Astrocyte of the cerebellum (primary cell): ENCODE measurements around the gene PXDN.

Experiments used
- DNase-seq: peaks from one replicate; pipeline ENCODE4 v3.0.0-alpha.2; 2011; ENCODE audit warnings: low read depth
- H3K4me3 ChIP-seq: 2 replicates; pipeline ENCODE4 v1.5.1; 2011; ENCODE audit warnings: mild to moderate bottlenecking, low read depth, low read length, moderate library complexity
- CTCF ChIP-seq: IDR thresholded peaks from 2 replicates; pipeline ENCODE4 v1.5.1; 2012; ENCODE audit warnings: low read length, low read depth, moderate library complexity, mild to moderate bottlenecking; ENCODE audit errors: missing control alignments
- in situ Hi-C: cut with HindIII; loops from 2 replicates; pipeline ENCODE4 v1.10.0; 2017; ENCODE audit warnings: low sequenced_read_pairs

PXDN gene

GRCh38 chr2:1618974-1619373, 125.3 kb downstream of the PXDN start:
- in situ Hi-C loops: no loop called here
- H3K4me3 ChIP-seq: no peak overlapping the region
- DNase-seq: no peak
- TF ChIP-seq CTCF: no peak

GRCh38 chr2:1618191-1618961, 125.9 kb downstream of the PXDN start:
- in situ Hi-C loops: no loop called here
- no peak overlapping the region for H3K4me3 ChIP-seq
- no peak for TF ChIP-seq CTCF
- no peak for DNase-seq

- DNase-seq: no peak
- in situ Hi-C loops: no loop called here
- no peak overlapping the region for H3K4me3 ChIP-seq
- no peak for TF ChIP-seq CTCF
Observed at GRCh38 chr2:1617425-1618021, 126.8 kb downstream of the PXDN start.

GRCh38 chr2:1614564-1614963, 129.8 kb downstream of the PXDN start:
- H3K4me3 ChIP-seq: no peak overlapping the region
- no peak for DNase-seq
- no peak for TF ChIP-seq CTCF
- in situ Hi-C loops: no loop called here

- H3K4me3 ChIP-seq: no peak overlapping the region
- in situ Hi-C loops: no loop called here
- no peak for DNase-seq
- no peak for TF ChIP-seq CTCF
Observed at GRCh38 chr2:1613731-1614354, 130.5 kb downstream of the PXDN start.

GRCh38 chr2:1613078-1613445, 131.3 kb downstream of the PXDN start:
- no peak overlapping the region for H3K4me3 ChIP-seq
- TF ChIP-seq CTCF: no peak
- in situ Hi-C loops: no loop called here
- no peak for DNase-seq
